Stimulated activated naive B cell treated with anti-CD40 and anti-IgM and Interleukin-4, amounts not matched to agents 10 μg/mL and 1 μg/mL and 100 μg/mL, for 72 hours (primary cell): ENCODE measurements around the gene PDIA6.
A peak's percentile ranks its signal among the peaks of the same experiment; 100 is the strongest.

ENCODE experiments used
- ATAC-seq, 2 donors: fragments of 150-1000 bp; cut with Tn5 transposase; replicated peaks; 2 replicates each; pipeline ENCODE4 v1.10.0; 2021; ENCODE audit warnings: moderate library complexity in 1 of 2
- DNase-seq: peaks from one replicate; pipeline ENCODE4 v3.0.0; 2021
- H3K27ac Mint-ChIP-seq: one replicate; pipeline ENCODE4 v1.8.0; 2022; ENCODE audit warnings: mild to moderate bottlenecking, mixed read lengths
- H3K27me3 Mint-ChIP-seq, 2 donors: one replicate each; pipeline ENCODE4 v1.8.0; 2022; ENCODE audit warnings: mixed read lengths in 2 of 2
- H3K36me3 Mint-ChIP-seq, 2 donors: one replicate each; pipeline ENCODE4 v1.8.0; 2022; ENCODE audit warnings: mixed read lengths in 2 of 2, mild to moderate bottlenecking in 1 of 2
- H3K4me1 Mint-ChIP-seq, 2 donors: one replicate each; pipeline ENCODE4 v1.8.0; 2022; ENCODE audit warnings: mixed read lengths in 2 of 2, mild to moderate bottlenecking in 1 of 2
- H3K4me3 Mint-ChIP-seq, 2 donors: one replicate each; pipeline ENCODE4 v1.8.0; 2022; ENCODE audit warnings: mild to moderate bottlenecking in 2 of 2, mixed read lengths in 2 of 2, moderate library complexity in 1 of 2
- H3K9me3 Mint-ChIP-seq, 2 donors: one replicate each; pipeline ENCODE4 v1.8.0; 2022; ENCODE audit warnings: mixed read lengths in 2 of 2, mild to moderate bottlenecking in 1 of 2

PDIA6 gene, protein sequence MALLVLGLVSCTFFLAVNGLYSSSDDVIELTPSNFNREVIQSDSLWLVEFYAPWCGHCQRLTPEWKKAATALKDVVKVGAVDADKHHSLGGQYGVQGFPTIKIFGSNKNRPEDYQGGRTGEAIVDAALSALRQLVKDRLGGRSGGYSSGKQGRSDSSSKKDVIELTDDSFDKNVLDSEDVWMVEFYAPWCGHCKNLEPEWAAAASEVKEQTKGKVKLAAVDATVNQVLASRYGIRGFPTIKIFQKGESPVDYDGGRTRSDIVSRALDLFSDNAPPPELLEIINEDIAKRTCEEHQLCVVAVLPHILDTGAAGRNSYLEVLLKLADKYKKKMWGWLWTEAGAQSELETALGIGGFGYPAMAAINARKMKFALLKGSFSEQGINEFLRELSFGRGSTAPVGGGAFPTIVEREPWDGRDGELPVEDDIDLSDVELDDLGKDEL

DNA sequence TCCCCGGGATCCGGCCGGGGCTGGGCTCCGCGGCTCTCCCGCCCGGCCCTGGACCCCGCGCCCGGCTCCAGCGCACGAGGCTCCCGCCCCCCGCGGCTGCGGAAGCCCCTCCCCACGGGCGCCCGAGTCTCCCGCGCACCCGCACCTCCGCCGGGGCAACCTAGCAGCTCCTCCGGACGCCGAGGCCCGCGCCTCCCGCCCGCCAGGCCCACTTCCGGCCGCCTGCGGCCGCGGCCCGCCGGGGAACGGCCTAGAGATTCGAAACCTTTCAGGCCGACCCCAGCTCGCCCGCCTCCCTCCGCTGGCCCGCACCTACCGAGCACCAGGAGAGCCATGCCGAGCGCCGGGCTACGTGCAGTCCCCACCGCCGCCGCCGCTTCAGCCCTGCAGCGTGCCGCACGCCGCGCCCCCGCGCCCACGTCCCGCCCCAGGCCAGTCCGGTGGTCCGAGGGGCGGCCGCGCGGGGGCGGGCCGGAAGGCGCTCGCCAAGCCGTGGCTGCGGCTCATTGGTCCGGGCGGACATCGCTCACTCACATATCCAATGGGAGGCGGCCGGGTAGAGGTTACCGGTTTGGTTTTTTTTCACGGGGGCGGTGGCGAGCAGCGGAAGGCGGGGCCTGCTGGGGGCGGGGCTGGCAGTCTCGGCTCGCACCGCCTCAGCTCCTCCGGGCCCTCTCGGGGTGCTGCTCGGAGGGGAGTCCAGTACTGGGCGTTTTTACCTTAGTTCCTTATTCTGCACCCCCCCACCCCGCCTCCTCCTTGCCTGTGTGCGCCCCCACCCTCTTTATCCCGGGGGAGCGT lies at the start of gene PDIA6:
Gene PDIA6 (minus strand): TSS at position 424 of the 801 bp plus-strand sequence. CDS start 89 bp downstream, at position 335.
- H3K9me3 Mint-ChIP-seq, result no peaks in the 10 kb centered on the region
- H3K27me3 Mint-ChIP-seq, result peaks cover 0 to 2% of the 10 kb centered on the region in 2 donors
- peak within 1 kb of the TSS; percentile 93 to 95 for H3K4me3 Mint-ChIP-seq
- H3K4me1 Mint-ChIP-seq, result peaks cover 24 to 42% of the 10 kb centered on the region in 2 donors
- peak within 1 kb of the TSS; percentile 99 for H3K27ac Mint-ChIP-seq
- ATAC-seq, result peak; percentile 88 to 92
- peak; percentile 98 for DNase-seq
- peaks cover 12 to 31% of the 10 kb centered on the region in 2 donors for H3K36me3 Mint-ChIP-seq

DNA sequence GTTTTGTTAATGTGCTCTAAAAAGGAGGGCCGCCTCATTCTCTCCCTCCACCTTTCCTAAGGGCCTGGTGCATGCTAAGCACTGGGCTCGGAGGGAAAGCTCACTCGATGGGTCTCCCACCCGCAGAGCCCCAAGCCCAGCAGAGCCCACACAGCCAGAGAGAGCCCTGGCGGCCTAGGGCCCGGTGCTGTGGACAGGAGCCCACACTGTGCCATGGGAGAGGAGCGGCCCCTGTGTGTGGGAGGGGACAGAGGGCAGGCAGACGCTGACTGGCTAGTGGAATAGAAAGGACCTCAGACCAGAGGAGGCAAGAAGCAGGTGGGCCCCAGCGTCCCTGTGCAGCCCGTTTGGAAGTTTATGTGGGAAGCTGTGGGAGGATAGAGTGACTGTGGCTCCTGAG lies 49.7 kb upstream of the PDIA6 start:
- Mint-ChIP-seq H3K9me3 (no peaks in the 10 kb centered on the region), H3K27ac (no peak overlapping the region), H3K4me3 (no peak overlapping the region), H3K4me1 (peaks cover 16 to 38% of the 10 kb centered on the region in 2 donors), H3K36me3 (no peaks in the 10 kb centered on the region), H3K27me3 (peaks cover 48 to 49% of the 10 kb centered on the region in 2 donors)
- ATAC-seq (no peak), DNase-seq (no peak)

DNA sequence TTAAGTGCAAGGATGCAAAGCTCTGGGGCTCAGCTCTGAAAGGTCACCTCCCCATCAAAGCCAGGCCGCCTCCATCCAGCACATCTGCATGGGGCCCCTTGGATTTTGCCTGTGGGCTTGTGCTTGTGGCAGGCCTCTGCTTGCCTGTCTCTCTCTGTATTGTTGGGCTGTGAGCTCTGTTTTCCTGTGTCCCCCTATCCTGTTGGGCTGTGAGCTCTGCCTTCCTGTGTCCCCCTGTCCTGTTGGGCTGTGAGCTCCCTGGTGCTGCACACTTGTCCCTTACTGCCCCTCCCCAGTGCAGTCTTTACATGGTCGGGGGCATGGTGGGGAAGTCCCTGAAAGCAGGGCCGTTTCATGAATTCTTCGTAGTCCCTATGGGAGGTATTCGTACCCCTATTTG lies 49.2 kb upstream of the PDIA6 start:
- Mint-ChIP-seq H3K27me3 (peaks cover 50 to 54% of the 10 kb centered on the region in 2 donors), H3K27ac (no peak overlapping the region), H3K9me3 (no peaks in the 10 kb centered on the region), H3K4me1 (peaks cover 16 to 38% of the 10 kb centered on the region in 2 donors), H3K36me3 (no peaks in the 10 kb centered on the region), H3K4me3 (no peak overlapping the region)
- ATAC-seq, result no peak
- no peak for DNase-seq

DNA sequence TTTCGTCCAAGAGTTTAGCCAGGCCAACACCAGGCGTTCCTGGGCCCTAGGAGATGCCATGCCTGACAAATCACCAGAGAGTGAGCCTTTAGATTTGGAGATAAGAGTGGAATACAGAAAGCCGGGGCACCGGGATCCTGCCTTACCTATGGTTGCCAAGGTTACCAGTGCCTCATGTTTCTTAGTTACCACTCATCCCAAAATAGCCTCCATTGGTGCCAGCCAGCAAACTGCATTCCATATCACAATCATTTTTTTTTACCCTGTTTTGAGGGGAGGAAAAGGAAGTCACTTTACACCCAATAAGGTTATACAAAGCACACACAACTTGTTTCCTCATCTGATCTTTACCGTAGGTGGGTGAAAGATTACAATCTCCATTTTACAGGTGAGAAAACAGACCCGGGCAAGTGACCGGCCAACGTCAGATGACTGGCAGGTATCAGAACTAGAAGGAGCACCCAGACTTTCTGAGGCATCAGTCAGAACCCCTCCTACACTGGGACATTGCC lies 48.3 kb upstream of the PDIA6 start:
- H3K4me3 Mint-ChIP-seq, result no peak overlapping the region
- no peak overlapping the region for H3K27ac Mint-ChIP-seq
- no peaks in the 10 kb centered on the region for H3K9me3 Mint-ChIP-seq
- peaks cover 16 to 35% of the 10 kb centered on the region in 2 donors for H3K4me1 Mint-ChIP-seq
- H3K36me3 Mint-ChIP-seq, result no peaks in the 10 kb centered on the region
- peaks cover 54 to 63% of the 10 kb centered on the region in 2 donors for H3K27me3 Mint-ChIP-seq
- no peak for DNase-seq
- ATAC-seq, result no peak

DNA sequence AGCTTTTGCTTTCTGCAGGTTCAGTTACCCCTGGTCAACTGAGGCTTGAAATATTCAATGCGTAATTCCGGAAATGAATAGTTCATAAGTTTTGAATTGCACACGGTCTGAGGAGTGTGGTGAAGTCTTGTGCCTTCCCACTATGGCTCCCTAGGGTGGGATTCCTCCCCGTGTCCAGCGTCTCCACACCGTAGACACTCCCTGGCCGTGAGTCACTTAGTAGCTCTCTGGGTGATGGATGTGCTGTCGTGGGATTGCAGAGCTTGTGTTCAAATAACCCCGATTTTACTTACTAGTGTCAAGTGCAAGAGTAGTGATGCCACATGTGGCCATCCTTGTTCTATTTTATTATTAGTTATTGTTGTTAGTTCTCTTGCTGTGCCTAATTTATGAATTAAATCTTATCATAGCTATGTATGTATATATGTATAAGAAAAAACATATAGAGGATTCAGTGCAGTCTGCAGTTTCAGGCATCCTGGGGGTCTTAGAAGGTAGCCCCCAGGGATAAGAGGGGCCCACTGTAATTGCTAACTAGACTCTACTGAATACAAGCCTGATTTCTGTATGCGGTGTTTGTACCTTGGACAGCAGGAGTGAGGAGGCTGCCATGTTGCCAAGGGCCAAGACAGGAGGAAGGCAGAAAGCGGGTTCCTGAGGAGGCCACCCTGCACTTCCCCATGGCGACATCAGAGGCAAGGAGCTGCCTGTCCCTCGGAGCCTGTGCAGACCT lies 47.7 kb upstream of the PDIA6 start:
- H3K36me3 Mint-ChIP-seq, result no peaks in the 10 kb centered on the region
- H3K4me3 Mint-ChIP-seq, result no peak overlapping the region
- H3K27ac Mint-ChIP-seq, result no peak overlapping the region
- H3K27me3 Mint-ChIP-seq, result peaks cover 56 to 63% of the 10 kb centered on the region in 2 donors
- peaks cover 16 to 29% of the 10 kb centered on the region in 2 donors for H3K4me1 Mint-ChIP-seq
- DNase-seq, result no peak
- no peak for ATAC-seq
- H3K9me3 Mint-ChIP-seq, result no peaks in the 10 kb centered on the region

DNA sequence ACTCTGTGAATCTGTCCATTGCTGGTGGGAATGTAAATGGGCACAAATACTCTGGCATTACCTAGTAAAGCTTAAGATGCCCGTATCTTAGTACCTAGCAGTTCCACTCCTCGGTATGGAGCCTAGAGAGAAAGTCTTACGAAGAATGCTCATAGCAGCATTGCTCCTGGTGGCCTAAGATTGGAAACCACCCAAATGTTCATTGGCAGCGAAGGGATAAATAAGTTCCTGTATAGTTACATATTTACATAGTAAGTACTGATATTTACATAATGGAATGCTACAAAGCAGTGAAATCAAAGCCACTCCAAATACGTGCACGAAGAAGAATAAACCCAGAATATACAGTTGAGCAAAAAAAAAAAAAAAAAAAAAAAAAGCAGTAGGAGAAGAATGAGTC lies 46.7 kb upstream of the PDIA6 start:
- H3K27ac Mint-ChIP-seq, result peak overlapping the region; percentile 11
- H3K4me1 Mint-ChIP-seq, result peaks cover 12 to 19% of the 10 kb centered on the region in 2 donors
- H3K9me3 Mint-ChIP-seq, result no peaks in the 10 kb centered on the region
- no peak overlapping the region for H3K4me3 Mint-ChIP-seq
- H3K27me3 Mint-ChIP-seq, result peaks cover 63 to 71% of the 10 kb centered on the region in 2 donors
- ATAC-seq (no peak), DNase-seq (no peak)
- no peaks in the 10 kb centered on the region for H3K36me3 Mint-ChIP-seq

DNA sequence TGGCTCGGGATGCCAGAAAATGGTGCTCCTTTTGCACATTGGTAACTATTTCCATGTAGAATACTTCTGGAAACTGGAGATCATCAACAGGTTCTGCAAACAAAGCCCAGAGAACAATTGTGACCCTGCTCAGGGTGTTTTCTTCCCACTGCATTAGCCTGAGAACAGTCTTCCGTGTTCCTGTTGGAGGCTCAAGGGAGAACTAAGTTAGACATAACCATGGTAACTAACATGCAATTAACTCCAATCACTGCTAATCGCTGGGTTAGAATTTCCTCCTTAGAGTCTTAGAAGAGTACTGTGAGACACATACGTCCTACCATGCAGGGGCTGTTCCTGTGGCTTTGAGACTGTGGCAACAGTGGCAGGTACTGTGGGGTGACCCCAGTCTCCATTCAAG lies 36.0 kb upstream of the PDIA6 start:
- DNase-seq (no peak), ATAC-seq (no peak)
- no peak overlapping the region for H3K27ac Mint-ChIP-seq
- H3K36me3 Mint-ChIP-seq, result no peaks in the 10 kb centered on the region
- no peaks in the 10 kb centered on the region for H3K4me1 Mint-ChIP-seq
- no peak overlapping the region for H3K4me3 Mint-ChIP-seq
- peaks cover 18 to 34% of the 10 kb centered on the region in 2 donors for H3K27me3 Mint-ChIP-seq
- H3K9me3 Mint-ChIP-seq, result peaks cover 0 to 2% of the 10 kb centered on the region in 2 donors

DNA sequence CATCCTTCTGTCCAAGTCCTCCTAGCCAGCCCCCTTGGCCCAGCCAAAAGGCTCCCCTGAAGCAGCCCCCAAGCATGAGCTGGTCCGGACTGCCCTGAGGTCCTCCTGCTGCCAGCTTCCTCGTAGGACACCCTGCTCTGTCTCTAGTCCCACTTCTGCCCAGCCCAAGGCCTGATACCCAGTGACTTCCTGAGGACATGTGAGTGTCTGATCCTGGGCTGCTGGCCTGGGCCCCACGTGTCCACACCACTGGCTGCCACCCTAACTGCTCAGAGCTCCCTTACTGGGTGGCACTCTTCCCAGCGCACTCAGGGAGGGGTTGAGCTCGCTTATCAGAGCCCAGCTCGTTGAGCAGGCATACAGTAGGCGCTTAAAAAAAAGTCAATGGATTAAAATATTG lies 34.4 kb upstream of the PDIA6 start:
- ATAC-seq (no peak), DNase-seq (no peak)
- Mint-ChIP-seq H3K9me3 (peaks cover 4% of the 10 kb centered on the region in 2 donors), H3K36me3 (peaks cover 2 to 3% of the 10 kb centered on the region in 2 donors), H3K4me3 (no peak overlapping the region), H3K4me1 (no peaks in the 10 kb centered on the region), H3K27me3 (peaks cover 19 to 34% of the 10 kb centered on the region in 2 donors), H3K27ac (no peak overlapping the region)

DNA sequence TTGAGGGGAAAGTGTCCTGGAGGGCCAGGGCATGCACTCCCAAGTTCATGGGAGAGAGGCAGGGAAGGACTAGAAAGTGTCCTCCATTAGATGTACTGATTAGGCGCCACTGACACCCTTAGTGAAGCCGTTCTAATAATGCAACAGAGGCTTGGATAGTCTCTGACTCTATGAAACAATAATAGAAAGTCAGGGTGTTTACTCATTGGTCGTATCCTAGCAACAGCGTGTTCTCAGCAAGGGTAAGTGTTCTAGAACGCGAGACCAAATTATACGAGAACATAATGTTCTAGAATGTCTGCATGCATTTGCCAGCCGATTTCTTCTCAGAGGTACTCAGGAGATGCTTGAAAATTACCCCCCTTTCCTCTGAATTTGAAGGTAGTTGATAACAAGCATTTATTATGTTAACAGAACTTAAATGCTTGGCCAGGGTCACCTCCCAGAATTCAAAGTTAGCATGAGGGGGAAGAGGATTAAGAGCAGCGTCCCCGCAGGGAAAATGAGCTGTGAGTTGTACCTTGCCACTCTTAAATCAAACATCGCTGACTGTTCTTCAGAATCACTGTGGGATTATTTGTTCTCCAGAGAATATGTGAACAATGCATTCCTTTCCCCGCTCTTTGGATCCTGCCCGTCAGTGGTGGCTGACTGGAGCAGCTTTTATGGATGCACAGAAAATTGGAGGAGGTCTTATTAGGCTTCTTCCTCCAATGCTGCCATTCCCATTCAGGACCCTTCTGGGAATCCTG lies 33.7 kb upstream of the PDIA6 start:
- no peak for ATAC-seq
- peaks cover 19 to 36% of the 10 kb centered on the region in 2 donors for H3K27me3 Mint-ChIP-seq
- H3K9me3 Mint-ChIP-seq, result peaks cover 7 to 8% of the 10 kb centered on the region in 2 donors
- no peaks in the 10 kb centered on the region for H3K4me1 Mint-ChIP-seq
- no peak overlapping the region for H3K4me3 Mint-ChIP-seq
- H3K36me3 Mint-ChIP-seq, result peaks cover 3 to 4% of the 10 kb centered on the region in 2 donors
- no peak overlapping the region for H3K27ac Mint-ChIP-seq
- no peak for DNase-seq

DNA sequence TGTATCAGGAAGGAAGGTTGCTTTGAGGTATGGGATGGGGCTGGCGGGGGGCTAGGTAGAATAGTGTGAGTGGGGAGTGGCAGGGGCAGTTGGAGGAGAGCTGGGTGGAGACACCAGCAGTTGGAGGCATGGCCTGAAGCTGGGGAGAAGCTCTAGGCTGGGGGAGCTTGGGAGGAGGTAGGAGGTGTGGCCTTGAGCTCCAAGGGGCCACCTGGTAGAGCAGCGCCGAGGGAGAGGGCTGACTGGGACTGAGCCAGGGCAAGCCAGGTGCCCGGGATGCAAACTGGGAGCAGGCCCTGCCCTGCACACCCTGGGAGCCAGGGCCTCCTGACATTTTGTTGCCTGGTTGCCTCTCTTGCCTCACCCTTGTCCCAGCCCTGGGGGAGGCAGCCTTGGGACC lies 33.1 kb upstream of the PDIA6 start:
- Mint-ChIP-seq H3K9me3 (peaks cover 12 to 14% of the 10 kb centered on the region in 2 donors), H3K4me1 (no peaks in the 10 kb centered on the region), H3K27me3 (peaks cover 22 to 43% of the 10 kb centered on the region in 2 donors), H3K27ac (no peak overlapping the region), H3K36me3 (peaks cover 7% of the 10 kb centered on the region in 2 donors), H3K4me3 (no peak overlapping the region)
- DNase-seq, result no peak
- no peak for ATAC-seq

DNA sequence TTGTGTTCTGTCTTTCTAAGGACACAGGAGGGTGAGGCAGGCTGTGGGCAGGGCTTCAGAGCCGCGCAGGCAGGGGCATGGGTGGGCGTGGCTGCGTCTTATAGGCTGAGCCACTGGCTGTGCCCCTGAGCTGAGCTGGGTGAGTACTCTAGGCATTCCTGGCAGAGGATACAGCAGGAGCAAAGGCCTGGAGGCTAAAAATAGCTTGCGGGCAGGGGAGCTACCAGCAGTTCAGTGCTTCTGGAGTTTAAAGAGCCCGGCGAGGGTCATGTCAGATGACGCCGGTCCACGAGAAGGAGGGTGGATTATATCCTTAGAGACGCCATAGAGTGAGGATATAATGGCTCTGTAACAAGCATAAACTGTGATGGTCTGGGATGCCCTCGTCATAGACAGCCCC lies 31.5 kb upstream of the PDIA6 start:
- Mint-ChIP-seq H3K27ac (no peak overlapping the region), H3K27me3 (peaks cover 29 to 50% of the 10 kb centered on the region in 2 donors), H3K4me3 (no peak overlapping the region), H3K4me1 (no peaks in the 10 kb centered on the region), H3K36me3 (peaks cover 14 to 16% of the 10 kb centered on the region in 2 donors), H3K9me3 (peaks cover 19 to 24% of the 10 kb centered on the region in 2 donors)
- ATAC-seq (no peak), DNase-seq (no peak)

DNA sequence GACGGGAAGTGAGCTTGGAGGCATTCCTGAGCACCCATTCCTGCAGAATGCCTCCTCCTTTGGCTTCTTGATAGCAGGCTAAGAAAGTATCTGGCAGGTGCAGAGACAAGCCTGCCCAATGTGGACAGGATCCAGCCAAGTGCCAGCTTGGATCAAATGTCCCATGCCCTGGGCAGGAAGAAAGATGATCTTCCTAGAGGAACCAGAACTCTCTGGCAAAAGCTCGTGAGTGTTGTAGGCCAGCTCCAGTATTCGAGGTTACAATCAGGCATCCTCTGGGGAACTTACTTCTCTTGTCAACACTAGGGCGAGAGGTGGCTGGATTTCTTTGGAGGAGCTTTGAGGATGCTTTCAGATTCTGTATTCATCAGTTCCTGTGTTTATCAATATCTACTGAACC lies 29.9 kb upstream of the PDIA6 start:
- no peak overlapping the region for H3K27ac Mint-ChIP-seq
- H3K27me3 Mint-ChIP-seq, result peaks cover 37 to 63% of the 10 kb centered on the region in 2 donors
- H3K4me1 Mint-ChIP-seq, result no peaks in the 10 kb centered on the region
- H3K9me3 Mint-ChIP-seq, result peaks cover 19 to 24% of the 10 kb centered on the region in 2 donors
- no peak for DNase-seq
- H3K4me3 Mint-ChIP-seq, result no peak overlapping the region
- H3K36me3 Mint-ChIP-seq, result peaks cover 14 to 16% of the 10 kb centered on the region in 2 donors
- no peak for ATAC-seq

DNA sequence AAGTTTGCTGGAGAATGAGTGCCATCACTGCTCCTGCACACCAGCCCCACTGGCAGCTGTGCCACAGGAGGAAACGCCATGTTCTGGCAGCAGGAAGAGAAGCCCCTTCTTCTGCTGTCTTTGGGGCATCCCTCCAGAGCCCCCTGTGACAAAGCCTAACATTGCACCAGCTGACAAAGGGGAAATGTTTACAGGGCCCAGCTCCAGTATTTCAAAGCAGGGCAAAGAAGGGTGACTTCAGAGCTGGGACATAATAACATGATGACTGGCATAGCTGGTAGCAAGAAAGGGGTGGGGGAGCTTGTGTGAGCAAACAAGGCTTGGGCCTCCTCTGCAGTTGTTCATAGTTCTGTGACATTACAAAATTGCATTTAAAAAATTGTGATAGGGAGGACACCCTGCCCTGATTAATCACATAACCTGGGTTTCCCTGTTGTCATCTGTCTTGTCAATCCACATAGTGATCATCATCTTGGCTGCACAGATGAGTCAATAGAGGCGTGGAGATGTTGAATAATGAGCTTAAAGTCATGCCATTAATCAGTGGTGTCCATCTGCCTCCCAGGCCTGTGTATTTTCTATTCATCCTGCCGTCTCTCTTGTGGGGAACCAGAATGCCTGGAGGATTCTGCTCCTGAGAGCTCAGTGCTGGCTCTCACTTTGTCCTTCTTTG lies 29.1 kb upstream of the PDIA6 start:
- H3K4me3 Mint-ChIP-seq, result no peak overlapping the region
- no peaks in the 10 kb centered on the region for H3K4me1 Mint-ChIP-seq
- H3K27me3 Mint-ChIP-seq, result peaks cover 37 to 65% of the 10 kb centered on the region in 2 donors
- no peak for DNase-seq
- H3K9me3 Mint-ChIP-seq, result peaks cover 19 to 24% of the 10 kb centered on the region in 2 donors
- peaks cover 14 to 16% of the 10 kb centered on the region in 2 donors for H3K36me3 Mint-ChIP-seq
- ATAC-seq, result no peak
- H3K27ac Mint-ChIP-seq, result no peak overlapping the region
